Ishikawa (cell line): ENCODE measurements around the gene DMXL2.

ENCODE experiments used
- CEBPB ChIP-seq: IDR thresholded peaks from 2 replicates; pipeline ENCODE4 v1.6.1; 2012
- CREB1 ChIP-seq: IDR thresholded peaks from 2 replicates; pipeline ENCODE4 v1.6.1; 2012; ENCODE audit warnings: low read depth
- EGR1 ChIP-seq: IDR thresholded peaks from 2 replicates; pipeline ENCODE4 v1.6.1; 2012
- EP300 ChIP-seq: IDR thresholded peaks from 2 replicates; pipeline ENCODE4 v1.6.1; 2012; ENCODE audit warnings: borderline replicate concordance
- FOXM1 ChIP-seq: IDR thresholded peaks from 2 replicates; pipeline ENCODE4 v1.6.1; 2012; ENCODE audit warnings: low read depth, borderline replicate concordance
- MAX ChIP-seq: IDR thresholded peaks from 2 replicates; pipeline ENCODE4 v1.6.1; 2012
- NFIC ChIP-seq: IDR thresholded peaks from 2 replicates; pipeline ENCODE4 v1.6.1; 2012
- RAD21 ChIP-seq: IDR thresholded peaks from 2 replicates; pipeline ENCODE4 v1.6.1; 2012; ENCODE audit warnings: low read depth
- REST ChIP-seq: IDR thresholded peaks from 2 replicates; pipeline ENCODE4 v1.6.1; 2012; ENCODE audit warnings: low read depth, mild to moderate bottlenecking
- TAF1 ChIP-seq: IDR thresholded peaks from 2 replicates; pipeline ENCODE4 v1.6.1; 2012; ENCODE audit warnings: low read depth, mild to moderate bottlenecking
- TCF12 ChIP-seq: IDR thresholded peaks from 2 replicates; pipeline ENCODE4 v1.6.1; 2012; ENCODE audit warnings: low read depth
- TEAD4 ChIP-seq: IDR thresholded peaks from 2 replicates; pipeline ENCODE4 v1.6.1; 2012
- USF1 ChIP-seq: IDR thresholded peaks from 2 replicates; pipeline ENCODE4 v1.6.1; 2012
- YY1 ChIP-seq: IDR thresholded peaks from 2 replicates; pipeline ENCODE4 v1.6.1; 2012; ENCODE audit warnings: low read depth
- ZBTB7A ChIP-seq: IDR thresholded peaks from 2 replicates; pipeline ENCODE4 v1.6.1; 2012; ENCODE audit warnings: low read depth

Gene DMXL2

GRCh38 chr15:51492528-51492927 lies 130.0 kb downstream of the DMXL2 start:
- no peak for TF ChIP-seq TAF1
- TF ChIP-seq YY1, result no peak
- TF ChIP-seq EP300, result no peak
- no peak for TF ChIP-seq USF1
- no peak for TF ChIP-seq TCF12
- TF ChIP-seq CEBPB, result no peak

- TF ChIP-seq TAF1, result no peak
- no peak for TF ChIP-seq ZBTB7A
- no peak for TF ChIP-seq RAD21
- no peak for TF ChIP-seq USF1
- no peak for TF ChIP-seq TEAD4
- no peak for TF ChIP-seq CREB1
- TF ChIP-seq MAX, result no peak
- TF ChIP-seq TCF12, result no peak
- no peak for TF ChIP-seq YY1
- no peak for TF ChIP-seq NFIC
- no peak for TF ChIP-seq EP300
- TF ChIP-seq FOXM1, result no peak
- TF ChIP-seq CEBPB, result no peak
Measured at GRCh38 chr15:51491941-51492340, 130.6 kb downstream of the DMXL2 start.

- no peak for TF ChIP-seq CREB1
- TF ChIP-seq RAD21, result no peak
- TF ChIP-seq CEBPB, result no peak
Measured at GRCh38 chr15:51484781-51485180, 137.8 kb downstream of the DMXL2 start.

- TF ChIP-seq YY1, result no peak
Measured at GRCh38 chr15:51483985-51484384, 138.6 kb downstream of the DMXL2 start.

- TF ChIP-seq ZBTB7A (no peak), CREB1 (no peak), EP300 (no peak), TEAD4 (no peak), RAD21 (no peak), USF1 (no peak), TCF12 (no peak), FOXM1 (no peak), YY1 (no peak), MAX (no peak), TAF1 (no peak), CEBPB (no peak), REST (no peak), NFIC (no peak), EGR1 (no peak)
Measured at GRCh38 chr15:51483520-51483919, 139.1 kb downstream of the DMXL2 start.

GRCh38 chr15:51475736-51476135 lies 146.8 kb downstream of the DMXL2 start:
- TF ChIP-seq FOXM1 (no peak), YY1 (no peak), RAD21 (no peak), EGR1 (no peak), TEAD4 (no peak), EP300 (no peak), CREB1 (no peak), NFIC (no peak), REST (no peak), TAF1 (no peak), TCF12 (no peak), USF1 (no peak), MAX (no peak), ZBTB7A (no peak), CEBPB (no peak)
